NCI-H2196 treated with DMSO at 0.1 percent for 48 hours (cell line): ENCODE data around the gene TTC33.
"Not testable (repeated sequence)": the region's sequence is repeated elsewhere in the genome, so short reads cannot be mapped to it uniquely, and the experiment has no call there.

Experiments used
- DNase-seq: peaks from one replicate; lab custom pipeline; 2025; ENCODE audit not compliant: unreplicated experiment; lab: John Stamatoyannopoulos, UW

The TTC33 gene, protein sequence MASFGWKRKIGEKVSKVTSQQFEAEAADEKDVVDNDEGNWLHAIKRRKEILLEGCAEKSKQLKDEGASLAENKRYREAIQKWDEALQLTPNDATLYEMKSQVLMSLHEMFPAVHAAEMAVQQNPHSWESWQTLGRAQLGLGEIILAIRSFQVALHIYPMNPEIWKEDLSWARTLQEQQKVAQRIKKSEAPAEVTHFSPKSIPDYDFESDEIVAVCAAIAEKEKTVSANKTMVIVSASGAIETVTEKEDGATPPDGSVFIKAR

DNA sequence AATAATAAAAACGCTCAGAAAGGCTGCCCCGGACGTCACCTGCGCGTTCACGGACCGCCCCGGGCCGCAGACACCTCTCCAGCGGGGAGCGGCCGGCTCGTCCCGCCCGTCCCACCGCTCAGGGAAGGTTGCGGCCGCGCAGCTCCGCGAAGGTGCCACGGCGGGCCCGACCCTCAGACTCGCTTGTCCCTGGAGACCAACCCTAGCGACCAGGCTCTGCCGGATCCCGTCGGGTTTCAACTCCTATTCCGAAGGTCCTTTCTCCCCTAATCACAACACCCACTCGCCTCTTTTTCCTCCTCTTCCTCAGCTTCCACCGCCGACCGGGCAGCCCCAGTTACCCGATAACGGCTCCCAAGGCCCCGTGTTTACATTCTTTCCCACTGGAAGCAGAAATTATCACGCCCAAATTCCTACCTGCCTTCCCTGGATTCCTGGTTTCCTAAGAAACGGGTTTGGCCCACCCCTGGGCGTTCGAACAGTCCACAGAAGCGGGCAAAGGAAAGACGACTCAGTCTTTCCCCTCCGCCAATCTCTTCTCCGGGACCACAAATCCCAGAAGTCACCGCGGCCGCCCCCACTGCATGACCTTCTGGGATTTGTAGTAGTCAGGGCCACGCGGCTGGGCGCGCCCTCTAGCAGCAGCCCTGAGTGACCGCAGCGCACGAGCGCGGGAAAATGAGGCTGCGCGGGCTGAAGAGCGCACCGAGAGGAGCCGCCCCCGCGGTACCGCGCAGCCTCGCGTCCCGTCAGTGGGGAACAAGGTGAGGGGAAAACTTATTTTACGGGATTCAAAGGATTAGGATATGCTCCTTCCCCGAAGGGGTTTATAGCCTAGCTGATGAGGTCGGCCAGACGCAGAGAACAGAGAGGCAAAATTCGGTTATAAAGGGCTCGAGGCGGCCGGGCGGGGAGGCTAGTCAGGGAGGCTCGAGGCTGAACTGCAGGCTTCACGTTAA, at the start of gene TTC33:
TSS of gene TTC33 (minus strand) at position 555 of the 959 bp plus-strand sequence. CDS start 8,943 bp downstream, outside the sequence.
- DNase-seq = peak; percentile 97

DNA sequence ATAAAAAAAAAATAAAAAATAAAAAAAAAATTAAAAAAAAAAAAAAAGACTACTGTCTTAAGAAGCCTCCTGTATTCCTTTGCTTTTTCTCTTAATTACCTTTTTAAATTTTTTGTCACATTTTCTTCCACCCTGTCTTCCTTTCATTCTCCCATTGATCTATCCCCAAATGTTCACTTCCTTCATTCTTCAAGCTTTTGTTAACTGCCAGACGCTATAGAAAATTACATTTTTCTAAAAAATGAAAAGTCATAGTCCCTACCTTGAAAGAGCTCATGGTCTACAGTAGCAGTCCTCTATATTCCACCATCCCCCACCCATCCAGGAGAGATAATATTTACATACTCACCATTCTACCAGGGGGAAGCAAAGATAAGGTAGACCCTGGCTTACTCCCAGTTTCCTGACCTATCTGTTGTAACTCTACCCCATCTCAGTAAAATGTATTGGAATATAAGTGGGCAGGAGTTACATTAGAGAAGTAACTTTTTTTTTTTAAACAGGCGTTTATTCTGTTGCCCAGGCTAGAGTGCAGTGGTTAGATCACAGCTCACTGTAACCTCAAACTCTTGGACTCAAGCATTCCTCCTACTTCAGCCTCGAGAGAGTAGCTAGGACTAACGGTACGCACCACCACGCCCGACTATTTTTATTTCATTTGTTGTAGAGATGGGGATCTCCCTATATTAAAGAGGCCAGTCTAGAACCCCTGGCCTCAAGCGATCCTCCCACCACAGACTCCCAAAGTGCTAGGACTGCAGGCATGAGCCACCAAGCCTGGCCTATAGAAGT, 46.2 kb upstream of the TTC33 start:
- no peak for DNase-seq

DNA sequence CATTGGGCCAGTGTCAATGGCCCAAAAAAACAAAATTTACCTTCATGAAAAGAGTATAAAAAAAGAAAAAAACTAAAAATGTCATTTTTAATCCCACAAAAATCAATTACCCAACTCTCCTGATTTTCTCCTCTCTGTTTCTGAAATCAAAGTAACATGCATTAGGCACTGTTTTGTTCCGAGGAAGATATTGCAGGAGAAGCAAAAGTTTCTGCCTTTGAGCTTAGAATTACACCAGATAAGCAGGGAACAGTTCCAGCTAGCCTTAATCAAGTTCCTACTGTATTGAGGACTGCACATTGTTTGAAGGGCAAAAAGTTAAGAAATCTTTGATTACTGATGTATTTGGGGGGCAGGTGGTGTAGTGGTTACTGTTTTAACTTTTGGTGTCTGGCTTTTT, 43.5 kb upstream of the TTC33 start:
- DNase-seq = no peak

DNA sequence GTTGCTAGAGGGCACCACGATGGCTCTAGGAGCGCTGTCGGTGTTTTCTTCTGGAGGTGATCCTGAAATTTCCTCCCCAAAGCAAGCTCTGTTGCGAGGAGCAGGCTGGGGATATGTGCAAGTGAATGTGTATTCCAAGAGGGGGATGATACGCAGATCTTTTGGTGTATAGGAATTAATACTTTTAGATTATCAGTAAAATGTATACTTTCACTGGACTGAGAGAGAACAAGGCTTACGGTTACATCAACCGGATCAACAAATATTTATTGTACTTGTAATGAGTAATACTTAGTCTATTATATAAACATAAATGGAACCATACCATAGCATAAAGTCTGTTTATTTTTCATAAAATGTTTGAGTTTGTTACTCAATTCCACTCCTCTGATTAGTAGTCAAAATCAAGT, 43.0 kb upstream of the TTC33 start:
- DNase-seq = no peak

DNA sequence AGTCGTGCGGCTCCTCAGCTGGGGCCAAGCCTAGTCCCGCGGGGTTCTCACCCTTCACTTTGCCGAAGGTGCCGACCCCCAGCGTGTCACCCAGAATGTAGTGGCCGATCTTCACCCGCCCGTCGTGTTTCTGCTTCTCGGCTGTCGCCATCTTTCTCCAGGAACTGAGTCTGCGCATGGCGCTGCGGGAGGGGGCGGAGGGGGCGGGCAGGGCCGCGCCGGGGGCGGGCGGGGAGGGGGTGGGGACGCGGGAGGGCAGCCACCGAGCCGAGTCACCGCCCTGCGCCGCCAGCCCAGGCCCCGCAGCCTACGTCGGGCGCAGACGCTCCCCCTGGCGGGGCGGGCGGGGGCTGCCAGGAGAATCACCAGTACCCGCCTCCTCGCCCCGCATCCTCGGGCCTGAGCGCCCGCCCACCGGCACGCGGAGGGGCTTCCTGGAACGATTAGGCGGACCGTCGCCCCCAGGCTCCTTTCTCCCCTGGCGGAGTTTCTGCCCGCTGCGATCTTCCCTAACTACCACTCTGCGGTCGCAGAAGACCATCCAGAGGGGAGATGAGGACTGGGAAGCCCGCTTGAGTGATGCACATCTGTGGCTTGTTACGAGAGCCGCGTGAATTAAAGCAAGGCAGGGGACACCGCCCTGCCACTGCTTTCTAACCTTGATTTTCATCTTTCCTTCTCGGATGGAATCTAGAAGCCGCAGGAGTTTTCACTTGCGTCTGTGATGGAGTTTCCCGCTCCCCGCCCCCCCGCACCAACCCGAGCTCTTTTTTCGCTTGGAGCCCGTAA, 42.4 kb upstream of the TTC33 start, which contains the start of gene PRKAA1:
TSS of gene PRKAA1 (minus strand) at position 363 of the 789 bp plus-strand sequence. CDS start at position 178, 185 bp downstream.
- peak; percentile 82 for DNase-seq

DNA sequence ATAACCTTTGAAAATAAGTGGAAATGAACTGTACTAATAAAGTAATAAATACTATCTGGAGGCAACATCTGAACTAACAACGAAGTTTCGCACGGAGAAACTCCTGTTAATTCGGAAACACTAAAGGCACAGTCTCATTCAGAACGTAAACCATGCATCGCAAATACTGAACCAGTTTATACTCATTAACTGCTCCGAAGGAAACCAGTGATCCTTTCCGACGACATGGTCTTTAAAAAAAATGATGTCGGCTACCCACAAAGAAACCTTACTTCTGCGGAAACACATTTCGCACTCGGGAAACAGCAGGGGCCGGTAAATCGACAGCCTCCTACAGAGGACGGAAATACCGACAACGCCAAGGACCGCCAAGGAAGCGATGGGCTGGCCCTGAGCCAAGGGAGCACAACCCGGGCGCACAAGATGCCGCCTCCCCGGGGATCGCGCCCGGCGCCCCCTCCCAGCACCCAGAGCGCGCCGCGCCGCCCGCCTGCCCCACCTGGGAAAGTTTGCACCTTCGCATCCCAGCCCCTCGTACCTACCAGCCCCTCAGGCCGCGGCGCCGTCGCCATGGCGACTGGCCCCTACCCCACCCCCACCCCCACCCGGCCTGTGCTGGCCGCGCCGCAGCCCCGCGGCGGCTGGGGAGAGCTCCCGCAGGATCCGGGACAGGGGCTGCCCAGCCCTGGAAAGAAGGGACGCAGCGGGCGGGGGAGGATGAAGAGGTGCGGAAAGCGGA, 41.7 kb upstream of the TTC33 start:
- peak; percentile 45 for DNase-seq

DNA sequence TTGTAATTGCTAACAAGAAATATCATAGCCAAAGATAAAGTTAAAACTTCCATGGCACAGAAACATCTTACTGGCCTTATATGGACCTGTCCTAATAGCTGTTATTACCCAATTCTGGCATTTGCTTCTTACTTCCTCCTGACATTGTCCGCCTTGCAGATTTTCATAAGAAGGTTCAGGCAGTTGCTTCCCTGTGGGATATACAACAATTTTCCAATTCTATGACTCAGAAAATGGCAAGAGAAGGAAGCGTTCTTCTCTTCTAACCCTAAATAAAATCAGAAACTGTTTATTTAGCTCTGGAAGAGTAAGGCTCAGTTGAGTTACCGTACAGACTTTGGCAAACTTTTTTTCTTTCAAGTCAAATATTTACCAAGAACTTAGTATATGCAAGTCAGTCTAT, 40.7 kb upstream of the TTC33 start:
- DNase-seq = no peak

DNA sequence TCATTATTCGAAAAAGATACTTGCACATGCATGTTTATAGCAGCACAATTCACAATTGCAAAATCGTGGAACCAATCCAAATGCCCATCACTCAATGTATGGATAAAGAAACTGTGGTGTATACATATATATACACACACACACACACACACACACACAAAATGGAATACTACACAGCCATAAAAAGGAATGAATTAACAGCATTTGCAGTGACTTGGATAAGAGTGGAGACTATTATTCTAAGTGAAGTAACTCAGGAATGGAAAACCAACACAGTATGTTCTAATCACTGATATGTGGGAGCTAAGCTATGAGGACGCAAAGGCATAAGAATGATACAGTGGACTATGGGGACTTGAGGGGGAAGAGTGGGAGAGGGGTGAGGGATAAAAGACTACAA, 39.1 kb upstream of the TTC33 start:
- not testable (repeated sequence) for DNase-seq

DNA sequence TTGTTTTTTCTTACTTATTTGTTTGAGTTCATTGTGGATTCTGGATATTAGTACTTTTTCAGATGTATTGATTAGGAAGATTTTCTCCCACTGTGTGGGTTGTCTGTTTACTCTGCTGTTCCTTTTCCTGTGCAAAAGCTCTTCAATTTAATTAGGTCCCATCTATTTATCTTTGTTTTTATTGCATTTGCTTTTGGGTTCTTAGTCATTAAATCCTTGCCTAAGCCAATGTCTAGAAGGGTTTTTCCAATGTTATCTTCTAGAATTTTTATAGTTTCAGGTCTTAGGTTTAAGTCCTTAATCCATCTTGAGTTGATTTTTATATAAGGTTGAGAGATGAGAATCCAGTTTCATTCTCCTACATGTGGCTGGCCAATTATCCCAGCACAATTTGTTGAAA, 38.6 kb upstream of the TTC33 start:
- DNase-seq = not testable (repeated sequence)

DNA sequence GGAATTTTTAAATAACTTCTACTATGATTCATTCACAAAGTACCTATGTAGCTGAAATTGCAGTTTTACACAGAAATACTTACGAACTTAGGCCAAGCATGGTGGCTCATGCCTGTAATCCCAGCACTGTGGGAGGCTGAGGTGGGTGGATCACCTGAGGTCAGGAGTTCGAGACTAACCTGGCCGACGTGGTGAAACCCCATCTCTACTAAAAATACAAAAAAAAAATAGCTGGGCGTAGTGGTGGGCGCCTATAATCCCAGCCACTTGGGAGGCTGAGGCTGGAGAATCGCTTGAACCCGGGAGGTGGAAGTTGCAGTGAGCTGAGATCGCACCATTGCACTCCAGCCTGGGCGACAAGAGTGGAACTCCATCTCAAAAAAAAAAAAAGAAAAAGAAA, 36.9 kb upstream of the TTC33 start:
- DNase-seq = not testable (repeated sequence)

DNA sequence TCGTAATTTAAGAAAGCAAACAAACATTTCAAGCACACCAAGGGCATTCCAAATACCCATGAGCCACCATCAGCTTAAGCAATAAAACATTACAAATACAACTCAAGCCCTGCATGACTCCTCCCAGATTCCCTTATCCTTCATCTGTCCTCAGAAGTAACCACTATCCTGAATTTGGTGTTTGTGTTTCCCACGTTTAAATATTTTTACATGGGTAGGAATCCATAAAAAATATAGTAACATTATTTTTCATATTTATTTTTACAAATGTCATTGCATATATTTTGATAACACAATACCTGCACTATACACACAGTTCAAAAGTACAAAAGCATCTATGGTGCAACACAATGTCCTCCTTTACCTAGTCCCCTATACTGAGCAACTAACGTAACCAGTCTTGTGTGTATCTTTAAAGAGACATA, 36.0 kb upstream of the TTC33 start:
- DNase-seq = no peak

DNA sequence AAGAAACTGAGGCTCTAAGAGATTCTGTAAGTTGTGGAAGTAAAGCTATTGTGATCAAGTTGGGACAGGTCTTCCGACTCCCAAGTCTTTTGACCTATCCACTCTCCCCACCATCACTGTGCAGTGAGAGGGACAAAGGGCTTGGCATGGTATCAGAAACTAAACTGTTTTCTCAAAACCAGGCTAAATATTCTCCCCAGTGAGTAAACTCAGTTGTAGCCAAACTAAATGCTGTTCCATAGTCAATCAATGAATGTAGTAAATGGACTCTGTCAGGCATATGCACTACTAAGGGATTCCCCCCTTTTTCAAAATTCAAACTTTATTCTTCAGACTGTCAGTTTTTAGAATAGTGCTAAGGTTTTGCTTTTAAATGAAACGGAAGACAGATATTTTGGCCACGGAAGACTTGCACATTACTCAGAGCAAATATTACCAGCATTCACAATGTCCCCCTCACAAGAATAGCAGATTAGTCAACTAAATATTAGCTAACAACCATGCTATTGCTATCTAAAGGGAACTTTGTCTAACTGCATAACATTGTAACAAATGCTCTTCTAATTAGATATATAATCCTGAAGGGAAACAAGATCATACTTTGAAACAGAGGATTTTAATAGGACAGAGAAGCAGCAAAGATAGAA, 35.3 kb upstream of the TTC33 start:
- DNase-seq = no peak

DNA sequence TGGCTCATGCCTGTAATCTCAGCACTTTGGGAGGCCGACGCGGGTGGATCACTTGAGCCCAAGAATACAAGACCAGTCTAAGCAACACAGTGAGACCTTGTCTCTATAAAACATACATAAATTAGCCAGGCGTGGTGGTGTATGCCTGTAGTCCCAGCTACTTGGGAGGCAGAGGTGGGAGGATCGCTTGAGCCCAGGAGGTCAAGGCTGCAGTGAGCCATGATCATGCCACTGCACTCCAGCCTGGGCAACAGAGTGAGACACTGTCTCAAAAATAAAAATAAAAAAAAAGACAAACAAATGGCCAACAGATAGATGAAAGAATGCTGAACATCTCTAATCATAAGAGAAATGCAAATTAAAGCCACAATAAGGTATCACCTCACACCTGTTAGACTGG, 33.2 kb upstream of the TTC33 start:
- not testable (repeated sequence) for DNase-seq

DNA sequence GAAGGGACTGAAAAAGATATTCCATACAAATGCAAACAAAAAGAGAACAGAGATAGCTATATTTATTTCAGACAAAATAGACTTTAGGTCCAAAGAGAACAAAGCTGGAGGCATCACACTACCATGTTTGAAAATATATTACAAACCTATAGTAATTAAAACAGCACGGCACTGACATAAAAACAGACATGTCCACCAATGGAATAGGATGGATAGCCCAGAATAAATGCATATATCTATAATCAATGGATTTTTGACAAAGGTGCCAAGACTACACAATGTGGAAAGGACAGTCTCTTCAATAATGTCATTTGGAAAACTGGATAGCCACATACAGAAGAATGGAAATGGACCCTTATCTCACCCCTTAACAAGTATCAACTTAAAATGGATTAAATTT, 32.2 kb upstream of the TTC33 start:
- no peak for DNase-seq

DNA sequence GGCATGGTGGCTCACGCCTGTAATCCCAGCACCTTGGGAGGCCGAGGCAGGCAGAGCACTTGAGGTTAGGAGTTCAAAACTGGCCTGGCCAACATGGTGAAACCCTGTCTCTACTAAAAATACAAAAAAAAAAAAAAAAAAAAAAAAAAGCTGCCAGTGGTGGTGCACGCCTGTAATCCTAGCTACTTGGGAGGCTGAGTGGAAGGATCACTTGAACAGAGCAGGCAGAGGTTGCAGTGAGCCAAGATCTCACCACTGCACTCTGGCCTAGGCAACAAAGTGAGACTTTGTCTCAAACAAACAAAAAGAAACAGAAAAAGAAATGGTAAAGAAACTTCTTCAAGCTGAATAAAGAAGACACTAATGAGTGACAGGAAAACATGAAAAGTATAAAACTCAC, 30.9 kb upstream of the TTC33 start:
- not testable (repeated sequence) for DNase-seq

DNA sequence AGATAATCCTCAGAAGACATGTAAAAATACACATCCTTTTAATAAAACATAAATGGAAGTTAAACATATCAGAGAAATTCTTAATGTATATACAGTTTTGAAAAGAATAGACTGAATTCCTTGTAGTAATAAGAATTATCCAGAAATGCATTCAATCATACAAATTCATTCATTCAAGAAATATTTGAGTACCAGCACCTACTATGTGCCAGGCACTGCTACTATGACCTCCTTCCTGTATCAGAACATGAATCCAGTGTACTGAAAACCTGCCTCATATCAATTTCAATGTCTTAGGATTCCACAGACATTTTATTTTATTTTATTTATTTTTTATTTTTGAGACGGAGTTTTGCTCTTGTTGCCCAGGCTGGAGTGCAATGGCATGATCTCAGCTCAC, 29.2 kb upstream of the TTC33 start:
- no peak for DNase-seq

DNA sequence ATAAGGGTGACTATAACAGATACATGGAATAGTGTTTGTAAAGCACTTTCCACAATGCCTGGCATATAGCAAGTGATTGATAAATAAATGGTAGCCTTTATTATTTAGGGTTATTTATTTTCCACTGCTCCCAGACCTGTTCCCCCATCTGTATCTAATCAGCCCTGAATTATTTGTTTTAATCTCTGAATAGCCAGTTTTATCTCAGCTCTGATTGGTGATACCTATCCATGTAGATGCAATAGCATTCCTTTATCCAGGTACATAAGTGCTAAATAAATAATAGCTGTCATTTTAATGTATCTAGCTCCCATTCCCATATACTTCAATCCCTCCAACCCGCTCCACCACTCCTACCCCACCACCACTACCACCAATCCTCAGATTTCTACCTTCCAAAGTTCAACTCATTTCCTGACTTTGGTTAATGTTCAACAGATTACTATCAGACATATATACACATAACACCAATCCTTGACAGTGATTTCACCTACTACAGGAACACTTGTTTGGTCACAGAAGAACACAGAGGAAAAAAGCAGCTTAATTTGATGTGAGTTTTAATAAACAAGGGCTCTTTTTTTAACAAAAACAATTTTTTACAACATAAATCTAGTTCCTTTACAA, 28.4 kb upstream of the TTC33 start:
- DNase-seq = no peak

DNA sequence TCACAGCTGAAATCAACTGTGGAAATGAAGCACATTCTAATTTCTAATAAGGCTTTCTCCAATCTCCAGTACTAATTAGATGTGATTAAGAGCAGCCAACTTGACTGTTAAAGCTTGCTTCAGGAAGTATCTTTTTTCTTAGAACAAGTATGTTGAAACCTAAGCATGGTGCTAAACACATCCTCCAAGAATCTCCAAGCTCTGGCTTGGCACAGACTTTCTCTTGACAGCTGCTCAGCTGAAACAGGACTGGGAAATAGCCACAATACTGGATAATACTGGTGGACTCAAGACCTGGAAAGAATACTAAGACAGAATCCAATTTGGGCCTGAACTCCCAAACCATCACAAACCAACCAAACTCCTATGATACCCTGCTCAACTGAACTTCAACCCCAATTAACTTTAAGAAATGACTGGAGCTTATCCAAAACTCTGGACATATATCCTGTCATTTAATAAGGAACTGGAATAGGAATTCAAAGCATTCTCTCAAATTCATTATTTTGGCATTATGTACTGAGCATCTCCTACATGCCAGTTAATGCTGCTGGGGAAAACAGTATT, 26.2 kb upstream of the TTC33 start:
- DNase-seq = no peak
